Nephron progenitor cell (in vitro differentiated cells): ENCODE data around the gene NDUFAF5.

Experiments used
- DNase-seq: peaks from one replicate; pipeline ENCODE4 v3.0.0; 2021
- H3K27ac Mint-ChIP-seq: 2 replicates; pipeline ENCODE4 v1.8.0; 2021; ENCODE audit warnings: mild to moderate bottlenecking, moderate library complexity, mixed read lengths
- H3K27me3 Mint-ChIP-seq: 2 replicates; pipeline ENCODE4 v1.8.0; 2021; ENCODE audit warnings: mild to moderate bottlenecking, low read depth, mixed read lengths; ENCODE audit not compliant: poor library complexity
- H3K36me3 Mint-ChIP-seq: 2 replicates; pipeline ENCODE4 v1.8.0; 2021; ENCODE audit warnings: low read depth, mixed read lengths
- H3K4me1 Mint-ChIP-seq: 2 replicates; pipeline ENCODE4 v1.8.0; 2021; ENCODE audit warnings: mixed read lengths
- H3K4me3 Mint-ChIP-seq: 2 replicates; pipeline ENCODE4 v1.8.0; 2021; ENCODE audit warnings: mild to moderate bottlenecking, moderate library complexity, mixed read lengths
- H3K9me3 Mint-ChIP-seq: 2 replicates; pipeline ENCODE4 v1.8.0; 2021; ENCODE audit warnings: mild to moderate bottlenecking, moderate library complexity, mixed read lengths
- CTCF ChIP-seq: fragments of 200-600 bp; sonication (generic); IDR thresholded peaks from 2 replicates; pipeline ENCODE4 v1.5.0; 2021; ENCODE audit warnings: antibody characterized with exemption

Gene NDUFAF5

GRCh38 chr20:13819885-13820645, 35.2 kb downstream of the NDUFAF5 start:
- peak; percentile 58 for TF ChIP-seq CTCF
- peak; percentile 8 for DNase-seq
- H3K4me1 Mint-ChIP-seq, result no peaks in the 10 kb centered on the region
- H3K4me3 Mint-ChIP-seq, result no peak overlapping the region
- peaks cover 5% of the 10 kb centered on the region for H3K27me3 Mint-ChIP-seq
- H3K9me3 Mint-ChIP-seq, result no peaks in the 10 kb centered on the region
- no peak overlapping the region for H3K27ac Mint-ChIP-seq
- H3K36me3 Mint-ChIP-seq, result peaks cover 16% of the 10 kb centered on the region

- Mint-ChIP-seq H3K4me1 (peaks cover under 1% of the 10 kb centered on the region), H3K27ac (no peak overlapping the region), H3K36me3 (peaks cover 12% of the 10 kb centered on the region), H3K9me3 (no peaks in the 10 kb centered on the region), H3K27me3 (peaks cover 7% of the 10 kb centered on the region), H3K4me3 (no peak overlapping the region)
- DNase-seq, result no peak
- no peak for TF ChIP-seq CTCF
Observed at GRCh38 chr20:13821876-13822275, 37.0 kb downstream of the NDUFAF5 start.

GRCh38 chr20:13822459-13822858, 37.6 kb downstream of the NDUFAF5 start:
- no peak overlapping the region for H3K4me3 Mint-ChIP-seq
- peaks cover 10% of the 10 kb centered on the region for H3K36me3 Mint-ChIP-seq
- H3K4me1 Mint-ChIP-seq, result peaks cover 5% of the 10 kb centered on the region
- H3K9me3 Mint-ChIP-seq, result no peaks in the 10 kb centered on the region
- DNase-seq, result no peak
- peaks cover 8% of the 10 kb centered on the region for H3K27me3 Mint-ChIP-seq
- no peak for TF ChIP-seq CTCF
- no peak overlapping the region for H3K27ac Mint-ChIP-seq

- H3K4me3 Mint-ChIP-seq, result no peak overlapping the region
- TF ChIP-seq CTCF, result no peak
- peaks cover 5% of the 10 kb centered on the region for H3K4me1 Mint-ChIP-seq
- peaks cover 15% of the 10 kb centered on the region for H3K27me3 Mint-ChIP-seq
- H3K9me3 Mint-ChIP-seq, result no peaks in the 10 kb centered on the region
- no peak overlapping the region for H3K27ac Mint-ChIP-seq
- DNase-seq, result no peak
- H3K36me3 Mint-ChIP-seq, result peaks cover 5% of the 10 kb centered on the region
Observed at GRCh38 chr20:13824459-13824858, 39.6 kb downstream of the NDUFAF5 start.

GRCh38 chr20:13825465-13825864, 40.6 kb downstream of the NDUFAF5 start:
- Mint-ChIP-seq H3K4me1 (peaks cover 5% of the 10 kb centered on the region), H3K27ac (no peak overlapping the region), H3K9me3 (no peaks in the 10 kb centered on the region), H3K36me3 (peaks cover under 1% of the 10 kb centered on the region), H3K4me3 (no peak overlapping the region), H3K27me3 (peaks cover 15% of the 10 kb centered on the region)
- DNase-seq, result no peak
- no peak for TF ChIP-seq CTCF

- DNase-seq, result no peak
- no peaks in the 10 kb centered on the region for H3K36me3 Mint-ChIP-seq
- peaks cover 5% of the 10 kb centered on the region for H3K4me1 Mint-ChIP-seq
- H3K27ac Mint-ChIP-seq, result no peak overlapping the region
- no peak overlapping the region for H3K4me3 Mint-ChIP-seq
- TF ChIP-seq CTCF, result no peak
- no peaks in the 10 kb centered on the region for H3K9me3 Mint-ChIP-seq
- peaks cover 10% of the 10 kb centered on the region for H3K27me3 Mint-ChIP-seq
Observed at GRCh38 chr20:13831476-13831875, 46.6 kb downstream of the NDUFAF5 start.
